Measurements from ENCODE around the gene TM4SF1.
A peak's percentile ranks its signal among the peaks of the same experiment; 100 is the strongest.

The TM4SF1 gene

DNA sequence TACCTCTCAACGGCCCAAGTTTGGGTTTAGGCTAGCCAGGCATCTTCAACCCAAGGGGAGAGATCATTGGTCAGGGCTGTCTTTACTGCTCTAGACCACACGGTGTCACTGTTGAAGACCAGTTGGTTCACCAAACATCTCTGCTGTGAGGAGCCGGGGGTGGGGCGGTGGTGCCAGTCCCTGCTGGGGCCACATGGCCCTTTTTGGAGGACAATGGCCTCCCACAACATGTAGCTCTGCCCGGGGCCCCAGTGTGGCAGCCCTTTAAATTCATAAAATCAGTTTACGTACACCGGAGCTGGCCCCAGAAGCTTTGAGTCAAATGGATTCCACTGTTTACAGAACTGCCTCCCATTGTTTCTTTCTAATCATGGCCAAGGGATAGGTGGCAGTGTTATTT lies 24.9 kb downstream of the TM4SF1 start:
- H3K4ac ChIP-seq (ENCODE audit: low read depth, low read length) = no peak overlapping the region
- no peak overlapping the region for H3K18ac ChIP-seq (ENCODE audit: low read length)
- no peaks in the 10 kb centered on the region for H3K9me3 ChIP-seq (ENCODE audit: insufficient read depth, low read depth, low read length)
- H3K27ac ChIP-seq (ENCODE audit: low read depth, low read length) = no peak overlapping the region
- no peak overlapping the region for H4K12ac ChIP-seq (ENCODE audit: low read depth, low read length)
- H3K4me1 ChIP-seq (ENCODE audit: control insufficient read depth in 1 of 2, insufficient read depth in 2 of 2, low read length in 2 of 2) = no peaks in the 10 kb centered on the region
- no peak overlapping the region for H2BK5ac ChIP-seq (ENCODE audit: low read depth, low read length, poor library complexity)
- no peak overlapping the region for H4K8ac ChIP-seq (ENCODE audit: low read depth, low read length)
- H3K79me2 ChIP-seq (ENCODE audit: control insufficient read depth, insufficient read depth, low read length, poor library complexity) = no peaks in the 10 kb centered on the region
- H3K4me2 ChIP-seq (ENCODE audit: low read length) = no peak overlapping the region
- H3K27me3 ChIP-seq (ENCODE audit: insufficient read depth, low read length) = no peaks in the 10 kb centered on the region
- peak; percentile 27 to 80 for DNase-seq
- H3K9ac ChIP-seq (ENCODE audit: low read length) = no peak overlapping the region
- H2AK5ac ChIP-seq (ENCODE audit: low read length) = no peak overlapping the region
- no peak overlapping the region for H4K91ac ChIP-seq (ENCODE audit: low read depth, low read length)
- no CpG with 5 or more reads among the region's 7 CpGs for WGBS (ENCODE audit: extremely low coverage, insufficient coverage, insufficient read length)
- H3K14ac ChIP-seq (ENCODE audit: low read length) = no peak overlapping the region
- peak overlapping the region; percentile 26 for H2AFZ ChIP-seq (ENCODE audit: insufficient read depth, low read length, poor library complexity)
- no peaks in the 10 kb centered on the region for H3K79me1 ChIP-seq (ENCODE audit: low read length)
- H3K36me3 ChIP-seq (ENCODE audit: control insufficient read depth in 1 of 2, insufficient read depth in 2 of 2, low read length in 2 of 2) = no peaks in the 10 kb centered on the region
- no peak overlapping the region for H3K23ac ChIP-seq (ENCODE audit: low read length)
- H2BK12ac ChIP-seq (ENCODE audit: low read length) = no peak overlapping the region
- H2BK120ac ChIP-seq (ENCODE audit: insufficient read depth, low read length, poor library complexity) = no peak overlapping the region
- no peak overlapping the region for H3K4me3 ChIP-seq (ENCODE audit: low read depth, low read length)

DNA sequence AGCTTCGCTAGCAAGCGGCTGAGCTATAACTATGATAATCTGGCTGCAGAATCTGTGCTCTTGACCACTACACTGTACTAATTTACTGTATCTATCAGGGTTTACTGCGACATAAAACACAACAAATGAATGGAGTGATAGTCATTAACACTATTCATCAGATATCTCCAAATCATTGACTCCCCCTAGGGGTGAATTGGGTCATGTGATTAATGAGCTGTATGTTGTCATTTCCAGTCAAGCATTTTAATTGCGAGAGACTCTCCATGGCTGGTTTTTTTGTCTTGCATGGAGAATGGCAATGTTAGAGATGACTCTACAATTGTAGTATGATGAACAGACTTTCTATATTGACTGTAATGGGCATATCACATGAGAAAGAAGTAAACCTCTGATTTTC lies 33.5 kb downstream of the TM4SF1 start:
- Histone ChIP-seq H2AFZ (ENCODE audit: insufficient read depth, low read length, poor library complexity) (no peak overlapping the region), H3K9ac (ENCODE audit: low read length) (no peak overlapping the region), H2BK12ac (ENCODE audit: low read length) (no peak overlapping the region), H3K27me3 (ENCODE audit: insufficient read depth, low read length) (no peaks in the 10 kb centered on the region), H3K4me2 (ENCODE audit: low read length) (no peak overlapping the region), H2AK5ac (ENCODE audit: low read length) (no peak overlapping the region), H4K12ac (ENCODE audit: low read depth, low read length) (no peak overlapping the region), H3K18ac (ENCODE audit: low read length) (no peak overlapping the region), H3K79me1 (ENCODE audit: low read length) (peaks cover 4% of the 10 kb centered on the region), H2BK5ac (ENCODE audit: low read depth, low read length, poor library complexity) (no peak overlapping the region), H3K4me3 (ENCODE audit: low read depth, low read length) (no peak overlapping the region), H3K79me2 (ENCODE audit: control insufficient read depth, insufficient read depth, low read length, poor library complexity) (no peaks in the 10 kb centered on the region), H3K36me3 (ENCODE audit: control insufficient read depth in 1 of 2, insufficient read depth in 2 of 2, low read length in 2 of 2) (no peaks in the 10 kb centered on the region), H3K4me1 (ENCODE audit: control insufficient read depth in 1 of 2, insufficient read depth in 2 of 2, low read length in 2 of 2) (peaks cover 0 to 2% of the 10 kb centered on the region in 2 experiments), H2BK120ac (ENCODE audit: insufficient read depth, low read length, poor library complexity) (no peak overlapping the region), H3K14ac (ENCODE audit: low read length) (no peak overlapping the region), H3K27ac (ENCODE audit: low read depth, low read length) (no peak overlapping the region), H4K91ac (ENCODE audit: low read depth, low read length) (no peak overlapping the region), H3K23ac (ENCODE audit: low read length) (no peak overlapping the region), H3K9me3 (ENCODE audit: insufficient read depth, low read depth, low read length) (no peaks in the 10 kb centered on the region), H3K4ac (ENCODE audit: low read depth, low read length) (no peak overlapping the region), H4K8ac (ENCODE audit: low read depth, low read length) (no peak overlapping the region)
- WGBS (ENCODE audit: extremely low coverage, insufficient coverage, insufficient read length) = no CpG with 5 or more reads among the region's 4 CpGs
- peak in 1 of 2 donors; percentile 29 for DNase-seq

DNA sequence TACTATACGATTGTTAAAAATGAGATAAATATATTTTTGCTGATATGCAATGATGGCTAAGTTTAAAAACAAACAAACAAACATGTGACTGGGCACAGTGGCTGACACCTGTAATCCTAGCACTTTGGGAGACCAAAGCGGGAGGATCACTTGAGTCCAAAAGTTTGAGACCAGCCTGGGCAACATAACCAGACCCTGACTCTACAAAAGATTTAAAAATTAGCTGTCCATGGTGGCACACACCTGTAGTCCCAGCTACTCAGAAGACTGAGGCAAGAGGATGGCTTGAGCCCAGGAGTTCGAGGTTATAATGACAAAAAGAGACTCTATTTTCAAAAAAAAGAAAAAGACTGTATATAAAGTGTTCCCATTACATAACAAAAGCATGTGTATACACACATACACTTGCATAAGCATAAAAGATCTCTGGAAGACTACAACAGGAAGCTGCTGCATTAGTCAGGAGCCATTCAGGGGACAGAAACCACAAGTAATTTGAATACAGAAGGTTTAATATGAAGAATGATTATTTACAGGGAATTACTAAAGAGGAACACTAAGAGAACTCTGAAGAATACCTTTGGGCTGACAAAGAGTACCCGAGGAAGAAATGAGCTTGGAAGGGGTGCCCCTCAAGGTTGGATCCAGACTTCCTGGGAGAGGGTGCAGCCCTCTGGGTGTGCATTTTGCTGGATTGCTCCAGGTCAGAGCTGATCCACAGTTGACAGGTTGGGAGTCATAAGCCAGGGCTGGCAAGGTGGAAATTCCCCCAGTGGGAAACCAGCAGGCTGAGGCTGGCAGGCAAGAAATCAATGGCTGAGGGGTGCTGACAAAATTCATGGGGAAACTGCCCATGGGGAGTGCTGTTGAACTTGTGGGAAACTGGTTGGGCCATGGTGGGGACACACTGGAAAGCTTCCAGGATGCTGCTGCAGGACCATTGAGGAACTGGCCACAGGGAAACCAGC lies 34.8 kb downstream of the TM4SF1 start:
- H2BK12ac ChIP-seq (ENCODE audit: low read length) = no peak overlapping the region
- no peaks in the 10 kb centered on the region for H3K27me3 ChIP-seq (ENCODE audit: insufficient read depth, low read length)
- no peak overlapping the region for H4K91ac ChIP-seq (ENCODE audit: low read depth, low read length)
- no peak overlapping the region for H3K27ac ChIP-seq (ENCODE audit: low read depth, low read length)
- H3K79me1 ChIP-seq (ENCODE audit: low read length) = peaks cover 4% of the 10 kb centered on the region
- H4K12ac ChIP-seq (ENCODE audit: low read depth, low read length) = no peak overlapping the region
- H4K8ac ChIP-seq (ENCODE audit: low read depth, low read length) = no peak overlapping the region
- H3K36me3 ChIP-seq (ENCODE audit: control insufficient read depth in 1 of 2, insufficient read depth in 2 of 2, low read length in 2 of 2) = no peaks in the 10 kb centered on the region
- H3K4me2 ChIP-seq (ENCODE audit: low read length) = no peak overlapping the region
- no peak overlapping the region for H2AFZ ChIP-seq (ENCODE audit: insufficient read depth, low read length, poor library complexity)
- H3K79me2 ChIP-seq (ENCODE audit: control insufficient read depth, insufficient read depth, low read length, poor library complexity) = no peaks in the 10 kb centered on the region
- no peak overlapping the region for H2BK120ac ChIP-seq (ENCODE audit: insufficient read depth, low read length, poor library complexity)
- DNase-seq = peak in 1 of 2 donors; percentile 3
- H3K18ac ChIP-seq (ENCODE audit: low read length) = no peak overlapping the region
- WGBS (ENCODE audit: extremely low coverage, insufficient coverage, insufficient read length) = no CpG with 5 or more reads among the region's 4 CpGs
- no peak overlapping the region for H3K14ac ChIP-seq (ENCODE audit: low read length)
- no peak overlapping the region for H3K4me3 ChIP-seq (ENCODE audit: low read depth, low read length)
- H3K9me3 ChIP-seq (ENCODE audit: insufficient read depth, low read depth, low read length) = no peaks in the 10 kb centered on the region
- H3K4me1 ChIP-seq (ENCODE audit: control insufficient read depth in 1 of 2, insufficient read depth in 2 of 2, low read length in 2 of 2) = peaks cover 0 to 2% of the 10 kb centered on the region in 2 experiments
- H2BK5ac ChIP-seq (ENCODE audit: low read depth, low read length, poor library complexity) = no peak overlapping the region
- no peak overlapping the region for H2AK5ac ChIP-seq (ENCODE audit: low read length)
- H3K9ac ChIP-seq (ENCODE audit: low read length) = peak overlapping the region; percentile 8
- H3K4ac ChIP-seq (ENCODE audit: low read depth, low read length) = no peak overlapping the region
- H3K23ac ChIP-seq (ENCODE audit: low read length) = no peak overlapping the region

DNA sequence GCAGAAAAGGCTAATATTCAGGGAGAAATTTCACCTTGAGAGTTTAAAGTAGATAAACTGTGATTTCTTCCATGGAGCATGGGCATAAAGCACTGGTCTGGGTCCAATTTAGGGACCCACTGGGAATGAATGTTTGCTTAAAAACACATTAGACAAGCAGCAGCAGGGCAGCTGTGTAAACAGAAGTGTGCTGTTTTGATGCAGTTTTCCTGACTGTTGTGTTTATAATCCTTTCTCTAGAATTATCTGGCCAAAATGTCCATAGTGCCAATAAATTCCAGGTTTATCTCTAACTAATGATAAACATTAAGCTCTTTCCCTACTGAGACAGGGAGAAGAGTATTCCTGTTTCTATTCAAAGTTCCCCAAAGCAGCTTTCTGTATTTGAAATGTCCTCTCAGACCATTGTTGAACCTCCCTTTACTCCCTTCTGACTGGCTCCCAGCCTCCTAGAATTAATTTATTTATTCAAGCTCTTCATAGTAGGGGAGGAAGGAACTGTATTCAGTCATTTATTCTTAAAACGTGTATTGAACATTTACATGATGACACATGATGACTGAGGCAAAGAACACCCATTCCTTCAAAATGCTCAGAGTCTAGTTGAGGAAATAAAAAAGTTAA lies 37.0 kb downstream of the TM4SF1 start:
- Histone ChIP-seq H3K79me2 (ENCODE audit: control insufficient read depth, insufficient read depth, low read length, poor library complexity) (no peaks in the 10 kb centered on the region), H4K8ac (ENCODE audit: low read depth, low read length) (peak overlapping the region; percentile 77), H2BK5ac (ENCODE audit: low read depth, low read length, poor library complexity) (peak overlapping the region; percentile 14), H2BK12ac (ENCODE audit: low read length) (no peak overlapping the region), H3K4me3 (ENCODE audit: low read depth, low read length) (no peak overlapping the region), H4K12ac (ENCODE audit: low read depth, low read length) (no peak overlapping the region), H3K27me3 (ENCODE audit: insufficient read depth, low read length) (no peaks in the 10 kb centered on the region), H3K4me1 (ENCODE audit: control insufficient read depth in 1 of 2, insufficient read depth in 2 of 2, low read length in 2 of 2) (peaks cover 0 to 2% of the 10 kb centered on the region in 2 experiments), H3K9me3 (ENCODE audit: insufficient read depth, low read depth, low read length) (no peaks in the 10 kb centered on the region), H4K91ac (ENCODE audit: low read depth, low read length) (no peak overlapping the region), H2AFZ (ENCODE audit: insufficient read depth, low read length, poor library complexity) (no peak overlapping the region), H3K27ac (ENCODE audit: low read depth, low read length) (peak overlapping the region; percentile 78), H3K9ac (ENCODE audit: low read length) (no peak overlapping the region), H2AK5ac (ENCODE audit: low read length) (no peak overlapping the region), H3K4me2 (ENCODE audit: low read length) (no peak overlapping the region), H3K4ac (ENCODE audit: low read depth, low read length) (no peak overlapping the region), H3K18ac (ENCODE audit: low read length) (no peak overlapping the region), H2BK120ac (ENCODE audit: insufficient read depth, low read length, poor library complexity) (peak overlapping the region; percentile 80), H3K79me1 (ENCODE audit: low read length) (peaks cover 4% of the 10 kb centered on the region), H3K36me3 (ENCODE audit: control insufficient read depth in 1 of 2, insufficient read depth in 2 of 2, low read length in 2 of 2) (no peaks in the 10 kb centered on the region), H3K23ac (ENCODE audit: low read length) (no peak overlapping the region), H3K14ac (ENCODE audit: low read length) (no peak overlapping the region)
- WGBS (ENCODE audit: extremely low coverage, insufficient coverage, insufficient read length) = no CpG with 5 or more reads among the region's 1 CpG
- DNase-seq = peak in 1 of 2 donors; percentile 18
